Measurements from ENCODE around the gene COX14.

The COX14 gene

DNA sequence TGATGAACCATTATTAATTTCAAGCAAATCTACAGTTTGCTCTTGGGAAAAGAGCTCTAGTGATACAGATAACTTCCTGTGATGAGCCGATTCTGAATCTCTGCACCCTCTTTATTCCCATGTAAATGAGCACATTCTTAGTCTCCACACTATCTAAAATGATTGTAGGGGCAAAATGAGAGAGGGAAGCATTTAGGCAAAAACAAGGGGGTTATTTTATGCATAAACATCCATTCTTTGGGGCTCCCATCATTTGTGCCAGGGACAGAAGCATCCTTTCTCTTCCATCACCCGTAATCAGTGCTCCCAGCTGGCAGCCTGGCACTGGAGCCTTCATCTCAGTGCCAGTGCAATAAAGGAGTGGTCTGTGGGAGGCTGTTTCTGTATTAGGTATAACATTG lies 9.9 kb upstream of the COX14 start:
- peaks cover 3% of the 10 kb centered on the region; the same call in 1 of the 2 replicates for H3K4me1 ChIP-seq (ENCODE audit: control insufficient read depth, insufficient read depth, low read length)
- no peak overlapping the region for H3K27ac ChIP-seq (ENCODE audit: low read depth, low read length)
- H3K9me3 ChIP-seq (ENCODE audit: control insufficient read depth, insufficient read depth, low read depth, low read length): no peaks in the 10 kb centered on the region
- no peak overlapping the region for H3K4me3 ChIP-seq (ENCODE audit: low read depth, low read length)
- no peak overlapping the region for H3K9ac ChIP-seq (ENCODE audit: low read length)
- no peaks in the 10 kb centered on the region for H3K27me3 ChIP-seq (ENCODE audit: control insufficient read depth, insufficient read depth, low read length)
- H3K36me3 ChIP-seq (ENCODE audit: control insufficient read depth, insufficient read depth, low read length): peaks cover 45% of the 10 kb centered on the region

DNA sequence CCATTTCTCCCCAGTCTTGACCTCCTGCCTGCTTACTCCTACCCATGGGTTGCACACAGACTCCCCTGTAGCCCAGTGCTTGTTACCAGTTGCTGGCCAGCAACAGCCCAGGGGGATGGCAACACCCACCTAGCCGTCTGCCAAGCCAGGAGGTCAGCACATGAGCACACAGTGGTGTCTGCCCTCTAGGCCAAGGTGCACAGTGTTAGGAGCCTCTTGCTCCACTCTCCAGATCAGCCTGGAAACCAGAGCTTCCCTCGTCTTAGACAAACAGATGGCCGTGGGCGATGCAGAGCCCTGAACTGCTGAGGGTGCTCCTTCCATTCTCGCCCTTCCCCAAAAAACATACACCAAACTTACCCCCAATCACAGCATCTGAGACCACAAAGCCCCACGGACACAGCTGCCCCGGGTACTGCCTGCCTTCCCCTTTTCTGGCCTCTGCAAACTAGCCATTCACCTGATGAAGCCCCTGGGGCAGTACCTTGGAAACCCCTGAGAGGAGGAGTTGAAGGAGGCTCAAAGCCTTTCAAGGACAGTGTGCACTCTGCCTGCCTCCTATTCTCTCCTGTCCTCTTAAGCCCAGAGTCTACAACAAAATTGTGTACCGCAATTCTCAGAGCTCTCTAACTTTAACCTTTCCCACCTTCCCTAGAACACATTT lies 9.3 kb upstream of the COX14 start:
- Histone ChIP-seq H3K27ac (ENCODE audit: low read depth, low read length) (no peak overlapping the region), H3K4me3 (ENCODE audit: low read depth, low read length) (no peak overlapping the region), H3K4me1 (ENCODE audit: control insufficient read depth, insufficient read depth, low read length) (peaks cover 3% of the 10 kb centered on the region; the same call in 1 of the 2 replicates), H3K27me3 (ENCODE audit: control insufficient read depth, insufficient read depth, low read length) (no peaks in the 10 kb centered on the region), H3K9ac (ENCODE audit: low read length) (no peak overlapping the region), H3K36me3 (ENCODE audit: control insufficient read depth, insufficient read depth, low read length) (peaks cover 40% of the 10 kb centered on the region), H3K9me3 (ENCODE audit: control insufficient read depth, insufficient read depth, low read depth, low read length) (no peaks in the 10 kb centered on the region)

GRCh38 chr12:50103351-50103750 lies 8.7 kb upstream of the COX14 start:
- peaks cover 3% of the 10 kb centered on the region; the same call in 1 of the 2 replicates for H3K4me1 ChIP-seq (ENCODE audit: control insufficient read depth, insufficient read depth, low read length)
- peaks cover 34% of the 10 kb centered on the region for H3K36me3 ChIP-seq (ENCODE audit: control insufficient read depth, insufficient read depth, low read length)
- no peak overlapping the region for H3K9ac ChIP-seq (ENCODE audit: low read length)
- H3K27ac ChIP-seq (ENCODE audit: low read depth, low read length): no peak overlapping the region
- H3K4me3 ChIP-seq (ENCODE audit: low read depth, low read length): no peak overlapping the region
- H3K27me3 ChIP-seq (ENCODE audit: control insufficient read depth, insufficient read depth, low read length): no peaks in the 10 kb centered on the region
- no peaks in the 10 kb centered on the region for H3K9me3 ChIP-seq (ENCODE audit: control insufficient read depth, insufficient read depth, low read depth, low read length)

DNA sequence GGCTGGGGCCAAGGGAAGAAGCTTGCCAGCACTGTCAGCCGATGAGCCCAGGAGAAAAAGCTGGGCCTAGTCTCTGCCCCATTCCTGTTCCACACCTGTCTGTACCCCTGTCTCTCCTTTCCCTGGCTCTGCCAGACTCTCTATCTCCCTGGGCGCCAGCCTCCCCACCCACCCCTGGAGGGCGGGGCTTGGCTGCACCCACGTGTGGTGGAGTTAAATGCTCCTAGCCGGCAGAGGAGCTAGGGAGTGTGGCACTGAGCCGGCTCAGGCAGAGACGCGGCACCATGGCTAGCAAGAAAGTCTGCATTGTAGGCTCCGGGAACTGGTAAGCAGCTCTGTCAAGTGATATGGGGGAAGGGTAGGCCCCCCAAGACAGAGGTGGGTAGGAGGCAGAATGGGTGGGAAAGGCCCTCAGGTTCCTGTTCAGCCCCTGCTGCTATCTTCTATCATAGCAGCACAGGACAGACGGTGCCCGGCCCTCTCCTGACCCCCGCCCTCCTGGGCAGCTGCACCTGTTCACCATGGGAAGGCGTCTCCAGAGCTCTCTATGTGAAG lies 8.2 kb upstream of the COX14 start, which contains the start of gene GPD1:
Gene GPD1, plus strand, starts transcription at position 242 of the 555 bp plus-strand sequence. Its CDS starts 43 bp downstream, at position 285.
- no peak within 1 kb of the TSS for H3K4me3 ChIP-seq (ENCODE audit: low read depth, low read length)
- no peak within 1 kb of the TSS for H3K27ac ChIP-seq (ENCODE audit: low read depth, low read length)
- H3K9ac ChIP-seq (ENCODE audit: low read length): no peak within 1 kb of the TSS
- H3K36me3 ChIP-seq (ENCODE audit: control insufficient read depth, insufficient read depth, low read length): peaks cover 29% of the 10 kb centered on the region
- no peaks in the 10 kb centered on the region for H3K27me3 ChIP-seq (ENCODE audit: control insufficient read depth, insufficient read depth, low read length)
- peaks cover 3% of the 10 kb centered on the region; the same call in 1 of the 2 replicates for H3K4me1 ChIP-seq (ENCODE audit: control insufficient read depth, insufficient read depth, low read length)
- no peaks in the 10 kb centered on the region for H3K9me3 ChIP-seq (ENCODE audit: control insufficient read depth, insufficient read depth, low read depth, low read length)

DNA sequence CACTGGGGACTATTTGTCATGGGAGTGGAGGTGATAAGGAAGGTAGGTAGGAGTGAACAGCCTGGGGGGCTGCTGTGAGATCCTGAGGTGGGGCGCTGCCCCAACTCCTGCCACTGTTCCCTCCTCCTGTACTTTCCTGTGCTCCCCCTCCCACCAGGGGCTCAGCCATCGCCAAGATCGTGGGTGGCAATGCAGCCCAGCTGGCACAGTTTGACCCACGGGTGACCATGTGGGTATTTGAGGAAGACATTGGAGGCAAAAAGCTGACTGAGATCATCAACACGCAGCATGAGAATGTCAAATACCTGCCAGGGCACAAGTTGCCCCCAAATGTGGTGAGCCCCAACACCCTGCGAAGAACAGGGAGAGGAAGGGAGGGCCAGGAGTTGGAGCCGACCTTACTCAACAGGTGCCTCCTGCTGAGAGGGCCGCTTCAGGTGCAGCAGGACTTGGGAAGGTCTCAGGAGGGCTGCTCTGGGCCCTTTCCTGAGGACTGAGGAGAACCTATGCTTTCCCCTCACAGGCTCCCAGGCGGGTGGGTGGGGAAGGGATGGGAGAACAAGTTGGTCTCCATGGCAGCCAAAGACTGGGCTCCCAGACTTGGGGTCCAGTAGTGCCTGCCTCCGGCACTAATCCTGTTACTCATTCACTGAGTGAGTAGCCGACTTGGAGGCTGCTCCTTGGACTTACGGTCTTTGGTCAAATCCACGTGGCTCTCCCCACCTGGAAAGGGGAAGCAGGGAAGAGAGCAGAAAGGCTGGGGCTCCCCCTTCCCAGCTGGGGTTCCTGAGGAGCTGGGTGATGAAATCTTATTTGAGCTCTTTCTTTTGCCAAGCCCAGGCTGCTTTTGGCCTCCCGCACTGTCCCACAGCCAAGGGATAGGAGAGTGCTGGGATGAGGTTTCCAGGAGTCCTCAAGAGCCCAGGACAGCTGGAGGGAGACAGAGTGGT lies 7.3 kb upstream of the COX14 start:
- peaks cover 5% of the 10 kb centered on the region; the same call in 1 of the 2 replicates for H3K4me1 ChIP-seq (ENCODE audit: control insufficient read depth, insufficient read depth, low read length)
- no peak overlapping the region for H3K27ac ChIP-seq (ENCODE audit: low read depth, low read length)
- no peak overlapping the region for H3K9ac ChIP-seq (ENCODE audit: low read length)
- peaks cover 20% of the 10 kb centered on the region for H3K36me3 ChIP-seq (ENCODE audit: control insufficient read depth, insufficient read depth, low read length)
- no peak overlapping the region for H3K4me3 ChIP-seq (ENCODE audit: low read depth, low read length)
- H3K9me3 ChIP-seq (ENCODE audit: control insufficient read depth, insufficient read depth, low read depth, low read length): no peaks in the 10 kb centered on the region
- no peaks in the 10 kb centered on the region for H3K27me3 ChIP-seq (ENCODE audit: control insufficient read depth, insufficient read depth, low read length)

DNA sequence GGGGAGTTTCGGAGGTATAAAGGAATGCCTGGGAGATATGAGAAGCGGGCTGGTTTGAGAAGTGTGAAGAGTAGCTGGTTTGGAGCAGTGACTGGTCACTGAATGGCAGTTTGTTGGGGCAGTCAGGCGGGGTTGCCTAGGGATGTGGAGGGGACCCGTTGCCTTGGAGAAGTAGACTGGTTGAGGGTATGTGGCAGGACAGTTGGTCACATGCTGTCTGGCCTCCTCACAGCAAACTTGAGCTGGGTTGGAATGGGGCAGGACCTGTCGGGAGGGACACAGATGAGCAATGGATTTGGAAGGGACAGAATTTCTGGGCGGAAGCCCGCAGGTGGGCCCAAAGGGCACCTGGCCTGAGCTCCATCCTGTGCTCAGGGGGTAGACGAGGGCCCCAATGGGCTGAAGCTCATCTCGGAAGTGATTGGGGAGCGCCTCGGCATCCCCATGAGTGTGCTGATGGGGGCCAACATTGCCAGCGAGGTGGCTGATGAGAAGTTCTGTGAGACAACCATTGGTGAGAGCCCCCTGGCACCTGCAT lies 6.1 kb upstream of the COX14 start:
- Histone ChIP-seq H3K9ac (ENCODE audit: low read length) (no peak overlapping the region), H3K27me3 (ENCODE audit: control insufficient read depth, insufficient read depth, low read length) (no peaks in the 10 kb centered on the region), H3K9me3 (ENCODE audit: control insufficient read depth, insufficient read depth, low read depth, low read length) (no peaks in the 10 kb centered on the region), H3K36me3 (ENCODE audit: control insufficient read depth, insufficient read depth, low read length) (peaks cover 8% of the 10 kb centered on the region; the same call in 1 of the 2 replicates), H3K4me3 (ENCODE audit: low read depth, low read length) (no peak overlapping the region), H3K4me1 (ENCODE audit: control insufficient read depth, insufficient read depth, low read length) (peaks cover 18% of the 10 kb centered on the region), H3K27ac (ENCODE audit: low read depth, low read length) (no peak overlapping the region)

DNA sequence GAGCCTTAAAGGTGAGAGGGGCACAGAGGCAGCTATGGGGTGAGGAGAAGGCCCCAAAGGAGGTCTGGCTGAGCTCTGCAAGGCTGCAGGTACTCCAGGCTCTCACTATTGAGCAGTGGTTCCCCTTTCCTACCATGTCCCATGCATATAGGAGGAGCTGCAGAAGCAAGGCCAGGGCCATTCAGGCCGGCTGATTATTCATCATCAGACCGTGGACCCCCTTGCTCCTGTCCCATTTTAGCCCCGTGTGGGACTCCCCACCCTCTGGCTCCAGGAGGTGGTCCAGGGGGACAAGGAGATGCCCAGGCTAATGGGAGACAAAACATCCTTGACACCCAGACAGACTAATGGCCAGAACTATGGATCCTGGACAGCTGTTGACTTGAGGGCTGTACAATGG lies 5.1 kb upstream of the COX14 start:
- H3K27me3 ChIP-seq (ENCODE audit: control insufficient read depth, insufficient read depth, low read length): no peaks in the 10 kb centered on the region
- no peak overlapping the region for H3K27ac ChIP-seq (ENCODE audit: low read depth, low read length)
- no peaks in the 10 kb centered on the region for H3K9me3 ChIP-seq (ENCODE audit: control insufficient read depth, insufficient read depth, low read depth, low read length)
- peaks cover 5% of the 10 kb centered on the region; the same call in 1 of the 2 replicates for H3K36me3 ChIP-seq (ENCODE audit: control insufficient read depth, insufficient read depth, low read length)
- peaks cover 18% of the 10 kb centered on the region for H3K4me1 ChIP-seq (ENCODE audit: control insufficient read depth, insufficient read depth, low read length)
- no peak overlapping the region for H3K4me3 ChIP-seq (ENCODE audit: low read depth, low read length)
- H3K9ac ChIP-seq (ENCODE audit: low read length): no peak overlapping the region

DNA sequence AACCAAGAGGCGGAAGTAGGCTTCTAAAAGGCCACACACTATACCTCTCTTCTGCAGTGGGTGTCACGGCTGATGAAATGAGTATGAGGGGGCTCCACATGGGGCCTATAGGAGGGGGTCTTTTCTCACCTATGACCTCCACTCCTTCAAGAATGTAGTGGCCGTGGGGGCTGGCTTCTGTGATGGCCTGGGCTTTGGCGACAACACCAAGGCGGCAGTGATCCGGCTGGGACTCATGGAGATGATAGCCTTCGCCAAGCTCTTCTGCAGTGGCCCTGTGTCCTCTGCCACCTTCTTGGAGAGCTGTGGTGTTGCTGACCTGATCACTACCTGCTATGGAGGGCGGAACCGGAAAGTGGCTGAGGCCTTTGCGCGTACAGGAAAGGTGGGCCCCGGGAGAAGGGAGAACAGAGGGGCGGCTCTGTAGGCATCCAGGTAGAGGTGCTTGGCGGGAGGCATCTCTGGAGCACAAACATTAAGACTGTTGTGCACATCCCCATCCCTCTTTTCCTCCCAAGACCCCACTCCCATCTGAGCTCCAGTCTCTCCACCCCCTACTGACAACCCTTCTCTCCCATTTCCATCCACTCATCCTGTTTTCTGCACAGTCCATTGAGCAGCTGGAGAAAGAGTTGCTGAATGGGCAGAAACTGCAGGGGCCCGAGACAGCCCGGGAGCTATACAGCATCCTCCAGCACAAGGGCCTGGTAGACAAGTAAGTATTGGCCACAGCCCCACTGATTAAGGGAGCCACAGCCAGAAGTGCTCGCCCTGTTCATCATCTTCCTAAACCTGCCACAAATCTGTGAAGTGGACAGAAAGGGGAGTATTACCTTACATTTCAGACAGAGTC lies 4.4 kb upstream of the COX14 start:
- no peaks in the 10 kb centered on the region for H3K9me3 ChIP-seq (ENCODE audit: control insufficient read depth, insufficient read depth, low read depth, low read length)
- H3K9ac ChIP-seq (ENCODE audit: low read length): no peak overlapping the region
- H3K36me3 ChIP-seq (ENCODE audit: control insufficient read depth, insufficient read depth, low read length): no peaks in the 10 kb centered on the region
- no peak overlapping the region for H3K4me3 ChIP-seq (ENCODE audit: low read depth, low read length)
- H3K4me1 ChIP-seq (ENCODE audit: control insufficient read depth, insufficient read depth, low read length): peaks cover 18% of the 10 kb centered on the region
- H3K27me3 ChIP-seq (ENCODE audit: control insufficient read depth, insufficient read depth, low read length): no peaks in the 10 kb centered on the region
- no peak overlapping the region for H3K27ac ChIP-seq (ENCODE audit: low read depth, low read length)

GRCh38 chr12:50109319-50109718 lies 2.7 kb upstream of the COX14 start:
- Histone ChIP-seq H3K9me3 (ENCODE audit: control insufficient read depth, insufficient read depth, low read depth, low read length) (no peaks in the 10 kb centered on the region), H3K27me3 (ENCODE audit: control insufficient read depth, insufficient read depth, low read length) (no peaks in the 10 kb centered on the region), H3K36me3 (ENCODE audit: control insufficient read depth, insufficient read depth, low read length) (no peaks in the 10 kb centered on the region), H3K4me3 (ENCODE audit: low read depth, low read length) (no peak overlapping the region), H3K4me1 (ENCODE audit: control insufficient read depth, insufficient read depth, low read length) (peaks cover 18% of the 10 kb centered on the region), H3K27ac (ENCODE audit: low read depth, low read length) (no peak overlapping the region), H3K9ac (ENCODE audit: low read length) (no peak overlapping the region)

GRCh38 chr12:50110127-50110761 lies 1.8 kb upstream of the COX14 start:
- H3K4me3 ChIP-seq (ENCODE audit: low read depth, low read length): no peak overlapping the region
- no peaks in the 10 kb centered on the region for H3K9me3 ChIP-seq (ENCODE audit: control insufficient read depth, insufficient read depth, low read depth, low read length)
- H3K27ac ChIP-seq (ENCODE audit: low read depth, low read length): no peak overlapping the region
- no peaks in the 10 kb centered on the region for H3K36me3 ChIP-seq (ENCODE audit: control insufficient read depth, insufficient read depth, low read length)
- peak overlapping the region; percentile 8 for H3K9ac ChIP-seq (ENCODE audit: low read length)
- no peaks in the 10 kb centered on the region for H3K27me3 ChIP-seq (ENCODE audit: control insufficient read depth, insufficient read depth, low read length)
- peaks cover 18% of the 10 kb centered on the region for H3K4me1 ChIP-seq (ENCODE audit: control insufficient read depth, insufficient read depth, low read length)

Data from HUES6 (cell line).